Neural progenitor cell (in vitro differentiated cells): ENCODE measurements around the gene AK1. TPM values are rescaled to one million over a fixed set of nuclear protein-coding genes. Genes with fewer than 3 reads are reported as not detected.
"Not testable (repeated sequence)": the region's sequence is repeated elsewhere in the genome, so short reads cannot be mapped to it uniquely, and the experiment has no call there.

Experiments
- DNase-seq: peaks from one replicate; pipeline ENCODE4 v3.0.0-alpha.2; 2016; ENCODE audit warnings: low spot score
- H2AFZ ChIP-seq: fragments of 200-600 bp; sonication (generic); replicated peaks from 2 replicates; pipeline ENCODE4 v1.6.1; 2016; ENCODE audit warnings: antibody characterized with exemption
- H3F3A ChIP-seq: fragments of 200-600 bp; sonication (generic); 2 replicates; pipeline ENCODE4 v1.6.1; 2016; ENCODE audit warnings: antibody characterized with exemption, low read depth
- H3K27ac ChIP-seq: fragments of 200-600 bp; sonication (generic); 2 replicates; pipeline ENCODE4 v1.5.1; 2016; ENCODE audit warnings: mild to moderate bottlenecking
- H3K27me3 ChIP-seq: fragments of 200-600 bp; sonication (generic); 2 replicates; pipeline ENCODE4 v1.6.1; 2016; ENCODE audit warnings: mild to moderate bottlenecking, moderate library complexity
- H3K36me3 ChIP-seq: fragments of 200-600 bp; sonication (generic); 2 replicates; pipeline ENCODE4 v1.5.1; 2016
- H3K4me1 ChIP-seq: fragments of 200-600 bp; sonication (generic); 2 replicates; pipeline ENCODE4 v1.6.1; 2016; ENCODE audit warnings: mixed run types
- H3K4me2 ChIP-seq: fragments of 200-600 bp; sonication (generic); 2 replicates; pipeline ENCODE4 v1.6.1; 2016
- H3K4me3 ChIP-seq: fragments of 200-600 bp; sonication (generic); 2 replicates; pipeline ENCODE4 v1.5.1; 2016
- H3K79me2 ChIP-seq: fragments of 200-600 bp; sonication (generic); 2 replicates; pipeline ENCODE4 v1.6.1; 2016; ENCODE audit warnings: low read depth
- H3K9ac ChIP-seq: fragments of 200-600 bp; sonication (generic); 2 replicates; pipeline ENCODE4 v1.6.1; 2016
- H3K9me3 ChIP-seq: fragments of 200-600 bp; sonication (generic); 2 replicates; pipeline ENCODE4 v1.5.1; 2016; ENCODE audit warnings: low read depth
- H4K20me1 ChIP-seq: fragments of 200-600 bp; sonication (generic); 2 replicates; pipeline ENCODE4 v1.6.1; 2016; ENCODE audit warnings: low read depth
- H3K27ac Mint-ChIP-seq: 3 replicates; pipeline ENCODE4 v1.8.0; 2021; ENCODE audit warnings: mixed read lengths
- H3K27me3 Mint-ChIP-seq: 2 replicates; pipeline ENCODE4 v1.8.0; 2022; ENCODE audit warnings: low read depth, mild to moderate bottlenecking, inconsistent platforms, moderate library complexity, mixed read lengths; ENCODE audit not compliant: insufficient read depth
- H3K36me3 Mint-ChIP-seq: 3 replicates; pipeline ENCODE4 v1.8.0; 2021; ENCODE audit warnings: mixed read lengths
- H3K4me1 Mint-ChIP-seq: 3 replicates; pipeline ENCODE4 v1.8.0; 2021; ENCODE audit warnings: mixed read lengths
- H3K4me3 Mint-ChIP-seq: 3 replicates; pipeline ENCODE4 v1.8.0; 2021; ENCODE audit warnings: mild to moderate bottlenecking, moderate library complexity, mixed read lengths
- H3K9me3 Mint-ChIP-seq: 3 replicates; pipeline ENCODE4 v1.8.0; 2020; ENCODE audit warnings: mixed read lengths
- EZH2 ChIP-seq: fragments of 200-600 bp; sonication (generic); IDR thresholded peaks from 2 replicates; pipeline ENCODE4 v1.6.1; 2017; ENCODE audit warnings: antibody characterized with exemption, mild to moderate bottlenecking, moderate library complexity
- EZH2phosphoT487 ChIP-seq: fragments of 200-600 bp; sonication (generic); IDR thresholded peaks from 2 replicates; pipeline ENCODE4 v1.6.1; 2017; ENCODE audit warnings: antibody characterized with exemption
- total RNA-seq: library from RNA; depleted of rRNA; stranded (reverse); fragments of >200 nt; gene quantifications from 2 replicates; pipeline ENCODE4 v1.2.3, GENCODE V29; 2015; ENCODE audit warnings: low replicate concordance
- TF ChIP-seq, protein P1 (sequence below): fragments of 200-600 bp; sonication (generic); IDR thresholded peaks from 2 replicates; pipeline ENCODE4 v1.5.1; 2017; ENCODE audit warnings: antibody characterized with exemption, mild to moderate bottlenecking

Gene AK1
- total RNA-seq, 1 donor from 2014 or later: 25.6 TPM

DNA sequence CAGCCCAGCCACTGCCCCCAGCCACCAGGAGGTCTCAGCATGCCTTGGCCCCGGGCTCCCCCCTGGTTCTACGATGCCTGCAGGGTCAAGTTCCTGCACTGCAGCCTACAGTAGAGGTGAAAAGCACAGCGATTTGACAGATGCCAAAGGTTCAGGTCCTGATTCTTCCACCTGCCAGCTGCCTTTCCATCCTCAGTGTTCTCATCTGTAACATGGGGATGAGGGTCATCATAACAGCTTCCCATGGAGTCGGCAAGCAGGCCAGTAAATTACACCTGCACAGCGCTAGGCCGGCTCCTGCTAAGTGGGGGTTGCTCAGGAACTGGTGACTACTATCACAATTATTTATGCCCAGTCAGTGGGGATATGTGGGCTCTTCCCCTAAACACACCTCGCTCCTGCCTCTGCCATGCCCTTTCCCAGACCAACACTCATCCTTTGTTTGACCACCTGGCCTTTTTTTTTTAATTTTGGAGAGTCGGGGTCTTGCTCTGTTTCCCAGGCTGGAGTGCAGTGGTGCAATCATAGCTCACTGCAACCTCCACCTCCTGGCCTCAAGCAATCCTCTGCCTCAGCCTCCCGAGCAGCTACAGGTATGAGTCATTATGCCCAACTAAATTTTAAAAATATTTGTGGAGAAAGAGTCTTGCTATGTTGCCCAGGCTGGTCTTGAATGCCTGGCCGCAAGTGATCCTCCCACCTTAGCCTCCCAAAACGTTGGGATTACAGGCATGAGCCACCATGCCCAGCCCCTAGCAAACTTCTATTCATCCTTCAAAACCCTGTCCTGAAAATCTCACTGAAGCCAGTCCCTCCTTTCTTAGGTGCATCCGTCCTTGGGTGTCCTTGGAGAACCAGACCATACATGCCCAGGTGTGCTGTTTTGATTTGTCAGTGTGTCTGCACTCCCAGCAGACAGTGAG lies 29.4 kb downstream of the AK1 start:
- no peak overlapping the region for H3K4me2 ChIP-seq
- H3K36me3 Mint-ChIP-seq: no peaks in the 10 kb centered on the region

DNA sequence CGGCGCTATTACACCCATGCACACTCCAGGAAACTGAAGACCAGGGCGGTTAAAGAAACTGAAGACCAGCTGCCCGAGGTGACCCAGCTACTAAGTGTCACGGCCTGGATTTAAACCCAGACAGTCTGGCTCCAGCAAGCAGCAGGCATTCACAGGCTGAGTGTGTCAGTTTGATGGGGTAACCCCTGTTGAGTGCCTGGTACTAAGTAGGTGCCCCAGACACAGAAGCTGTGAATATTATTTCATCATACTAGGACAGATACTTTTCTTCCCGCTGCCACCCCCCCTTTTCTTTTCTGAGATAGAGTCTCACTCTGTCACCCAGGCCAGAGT lies 30.3 kb downstream of the AK1 start:
- no peak overlapping the region for H3K4me2 ChIP-seq
- no peak overlapping the region for H3K9ac ChIP-seq
- H3K36me3 ChIP-seq: no peaks in the 10 kb centered on the region
- Mint-ChIP-seq H3K4me3 (no peak overlapping the region), H3K36me3 (no peaks in the 10 kb centered on the region), H3K27me3 (peaks cover 3% of the 10 kb centered on the region), H3K9me3 (peaks cover 10% of the 10 kb centered on the region), H3K27ac (no peak overlapping the region), H3K4me1 (peaks cover 7% of the 10 kb centered on the region)
- H3F3A ChIP-seq: no peaks in the 10 kb centered on the region
- no peaks in the 10 kb centered on the region for H3K4me1 ChIP-seq
- no peaks in the 10 kb centered on the region for H3K79me2 ChIP-seq
- no peaks in the 10 kb centered on the region for H4K20me1 ChIP-seq
- DNase-seq: no peak
- H3K9me3 ChIP-seq: no peaks in the 10 kb centered on the region
- no peak for TF ChIP-seq EZH2
- TF ChIP-seq, protein P1, sequence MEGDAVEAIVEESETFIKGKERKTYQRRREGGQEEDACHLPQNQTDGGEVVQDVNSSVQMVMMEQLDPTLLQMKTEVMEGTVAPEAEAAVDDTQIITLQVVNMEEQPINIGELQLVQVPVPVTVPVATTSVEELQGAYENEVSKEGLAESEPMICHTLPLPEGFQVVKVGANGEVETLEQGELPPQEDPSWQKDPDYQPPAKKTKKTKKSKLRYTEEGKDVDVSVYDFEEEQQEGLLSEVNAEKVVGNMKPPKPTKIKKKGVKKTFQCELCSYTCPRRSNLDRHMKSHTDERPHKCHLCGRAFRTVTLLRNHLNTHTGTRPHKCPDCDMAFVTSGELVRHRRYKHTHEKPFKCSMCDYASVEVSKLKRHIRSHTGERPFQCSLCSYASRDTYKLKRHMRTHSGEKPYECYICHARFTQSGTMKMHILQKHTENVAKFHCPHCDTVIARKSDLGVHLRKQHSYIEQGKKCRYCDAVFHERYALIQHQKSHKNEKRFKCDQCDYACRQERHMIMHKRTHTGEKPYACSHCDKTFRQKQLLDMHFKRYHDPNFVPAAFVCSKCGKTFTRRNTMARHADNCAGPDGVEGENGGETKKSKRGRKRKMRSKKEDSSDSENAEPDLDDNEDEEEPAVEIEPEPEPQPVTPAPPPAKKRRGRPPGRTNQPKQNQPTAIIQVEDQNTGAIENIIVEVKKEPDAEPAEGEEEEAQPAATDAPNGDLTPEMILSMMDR: no peak
- TF ChIP-seq EZH2phosphoT487: no peak
- H3K27me3 ChIP-seq: no peaks in the 10 kb centered on the region
- H3K27ac ChIP-seq: no peak overlapping the region
- H2AFZ ChIP-seq: no peak overlapping the region
- H3K4me3 ChIP-seq: no peak overlapping the region

More for the DNA sequence above, 29.4 kb downstream of the AK1 start:
- Mint-ChIP-seq H3K4me1 (peaks cover 7% of the 10 kb centered on the region), H3K27me3 (peaks cover 3% of the 10 kb centered on the region), H3K27ac (no peak overlapping the region), H3K9me3 (peaks cover 10% of the 10 kb centered on the region), H3K4me3 (no peak overlapping the region)
- no peaks in the 10 kb centered on the region for H3K27me3 ChIP-seq
- no peaks in the 10 kb centered on the region for H4K20me1 ChIP-seq
- no peaks in the 10 kb centered on the region for H3K9me3 ChIP-seq
- H3K9ac ChIP-seq: no peak overlapping the region
- H3F3A ChIP-seq: no peaks in the 10 kb centered on the region
- H3K27ac ChIP-seq: no peak overlapping the region
- H2AFZ ChIP-seq: no peak overlapping the region
- H3K79me2 ChIP-seq: no peaks in the 10 kb centered on the region
- no peaks in the 10 kb centered on the region for H3K4me1 ChIP-seq
- DNase-seq: no peak
- no peaks in the 10 kb centered on the region for H3K36me3 ChIP-seq
- H3K4me3 ChIP-seq: no peak overlapping the region
- TF ChIP-seq, protein P1: no peak
- TF ChIP-seq EZH2 (no peak), EZH2phosphoT487 (no peak)

DNA sequence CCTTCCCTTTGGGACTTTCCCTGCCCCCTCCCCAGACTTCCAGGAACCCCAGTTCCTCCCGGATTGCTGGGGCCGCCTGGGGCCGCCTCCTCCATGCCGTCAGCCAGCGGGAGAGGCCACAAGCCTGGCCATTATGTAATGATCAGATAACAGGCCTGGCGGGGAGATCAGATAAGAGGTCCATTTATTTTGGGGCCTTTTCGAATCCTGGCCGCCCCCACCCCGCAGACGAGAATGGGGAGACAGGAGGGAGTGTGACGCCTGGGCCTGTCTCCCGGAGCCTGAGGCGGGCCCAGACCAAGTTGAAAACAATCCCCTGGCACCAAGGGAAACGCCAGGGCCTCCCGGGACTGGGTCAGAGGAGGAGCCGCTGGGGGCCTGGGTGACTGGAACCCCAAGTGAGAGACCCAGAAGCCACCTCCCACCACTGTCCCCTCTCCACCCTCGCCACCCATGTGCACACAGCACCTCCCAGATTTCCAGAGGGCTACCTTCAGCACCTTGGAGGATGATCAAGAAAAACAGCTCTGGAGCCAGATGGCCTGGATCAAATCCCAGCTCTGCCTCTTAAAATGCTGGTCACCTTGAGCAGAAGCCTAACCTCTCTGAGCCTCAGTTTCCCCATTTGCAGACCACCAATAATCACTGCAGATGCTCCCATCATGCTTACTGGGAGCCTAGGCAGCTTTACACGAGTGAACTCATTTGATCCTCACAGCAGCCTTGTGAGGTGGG lies 30.9 kb downstream of the AK1 start:
- Histone ChIP-seq H3K79me2 (no peaks in the 10 kb centered on the region), H3K4me2 (no peak overlapping the region)

DNA sequence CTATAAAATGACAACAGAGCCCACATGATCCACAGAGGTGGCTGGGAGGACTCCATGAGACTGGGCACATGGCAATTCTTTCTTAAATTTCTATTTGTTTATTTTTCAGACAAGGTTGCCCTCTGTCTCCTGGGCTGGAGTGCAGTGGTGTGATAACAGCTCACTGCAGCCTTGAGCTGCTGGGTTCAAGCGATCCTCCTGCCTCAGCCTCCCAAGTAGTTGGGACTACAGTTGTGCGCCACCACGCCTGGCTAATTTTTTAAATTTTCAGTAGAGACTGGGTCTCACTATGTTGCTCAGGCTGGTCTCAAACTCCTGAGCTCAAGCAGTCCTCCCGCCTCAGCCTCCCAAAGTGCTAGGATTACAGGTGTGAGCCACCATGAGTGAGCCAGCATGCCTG lies 31.9 kb downstream of the AK1 start:
- DNase-seq: not testable (repeated sequence)

More for the DNA sequence above, 30.9 kb downstream of the AK1 start:
- Mint-ChIP-seq H3K36me3 (no peaks in the 10 kb centered on the region), H3K9me3 (peaks cover 10% of the 10 kb centered on the region), H3K27ac (no peak overlapping the region), H3K4me3 (no peak overlapping the region), H3K27me3 (peaks cover 3% of the 10 kb centered on the region), H3K4me1 (peaks cover 7% of the 10 kb centered on the region)
- no peaks in the 10 kb centered on the region for H3F3A ChIP-seq
- no peaks in the 10 kb centered on the region for H3K4me1 ChIP-seq
- no peaks in the 10 kb centered on the region for H3K9me3 ChIP-seq
- no peaks in the 10 kb centered on the region for H3K27me3 ChIP-seq
- no peaks in the 10 kb centered on the region for H4K20me1 ChIP-seq
- DNase-seq: no peak
- H3K36me3 ChIP-seq: no peaks in the 10 kb centered on the region
- H3K9ac ChIP-seq: no peak overlapping the region
- no peak overlapping the region for H3K27ac ChIP-seq
- TF ChIP-seq EZH2 (no peak), EZH2phosphoT487 (no peak)
- TF ChIP-seq, protein P1: no peak
- no peak overlapping the region for H3K4me3 ChIP-seq
- no peak overlapping the region for H2AFZ ChIP-seq

More for the DNA sequence above, 31.9 kb downstream of the AK1 start:
- H3F3A ChIP-seq, H3K4me1 ChIP-seq, H3K9ac ChIP-seq, H4K20me1 ChIP-seq, H3K27ac ChIP-seq, H3K9me3 ChIP-seq, H3K27me3 Mint-ChIP-seq, H3K4me2 ChIP-seq, H3K27ac Mint-ChIP-seq, H3K9me3 Mint-ChIP-seq, H3K79me2 ChIP-seq, H3K36me3 ChIP-seq, H3K27me3 ChIP-seq, H3K4me3 Mint-ChIP-seq, H3K4me3 ChIP-seq, H2AFZ ChIP-seq, H3K36me3 Mint-ChIP-seq: not testable (repeated sequence)
- peaks cover 11% of the 10 kb centered on the region for H3K4me1 Mint-ChIP-seq
